Lower lobe of right lung (tissue), 2 donors: ENCODE measurements around the gene LMBRD1. TPM values are rescaled to one million over a fixed set of nuclear protein-coding genes. Genes with fewer than 3 reads are reported as not detected.
A peak's percentile ranks its signal among the peaks of the same experiment; 100 is the strongest.

ENCODE experiments used
- ATAC-seq, 2 donors: fragments of 200-7000 bp; cut with Tn5 transposase; one replicate each; pipeline ENCODE4 v1.9.1; 2020 to 2022; ENCODE audit warnings: mild to moderate bottlenecking in 2 of 2, moderate library complexity in 2 of 2
- DNase-seq: peaks from one replicate; pipeline ENCODE4 v3.0.0-alpha.2; 2020
- H3K27ac ChIP-seq: fragments of 200-600 bp; one replicate; pipeline ENCODE4 v1.8.0; 2022
- H3K27me3 ChIP-seq: fragments of 200-600 bp; one replicate; pipeline ENCODE4 v1.8.0; 2022; ENCODE audit warnings: low read depth
- H3K36me3 ChIP-seq: fragments of 200-600 bp; one replicate; pipeline ENCODE4 v1.8.0; 2022; ENCODE audit warnings: mild to moderate bottlenecking
- H3K4me1 ChIP-seq: fragments of 200-600 bp; one replicate; pipeline ENCODE4 v1.8.0; 2022
- H3K4me3 ChIP-seq: fragments of 200-600 bp; one replicate; pipeline ENCODE4 v1.8.0; 2022; ENCODE audit warnings: mild to moderate bottlenecking
- H3K9me3 ChIP-seq: fragments of 200-600 bp; one replicate; pipeline ENCODE4 v1.8.0; 2022
- intact Hi-C: fragments of 100-400 bp; cut with DNase I; formaldehyde crosslinking; loops from one replicate; pipeline ENCODE4 v1.11.0; 2022
- total RNA-seq: library from RNA; stranded (reverse); fragmentation: NEBNext Ultra II Directional; extraction: Animal tissue kit (Norgen Biotek cat#: 25700); gene quantifications from one replicate; pipeline ENCODE4 v1.2.1, GENCODE V29; 2021
- TF ChIP-seq, protein P1 (sequence below): fragments of 200-600 bp; IDR thresholded peaks from one replicate; pipeline ENCODE4 v1.8.0; 2022; ENCODE audit warnings: antibody characterized with exemption, mild to moderate bottlenecking
- donor health status: DM: no; HTN: yes; CAD: no; lungs with severe emphysema.

LMBRD1 gene
- total RNA-seq, 1 donor from 2014 or later, result 68.0 TPM

DNA sequence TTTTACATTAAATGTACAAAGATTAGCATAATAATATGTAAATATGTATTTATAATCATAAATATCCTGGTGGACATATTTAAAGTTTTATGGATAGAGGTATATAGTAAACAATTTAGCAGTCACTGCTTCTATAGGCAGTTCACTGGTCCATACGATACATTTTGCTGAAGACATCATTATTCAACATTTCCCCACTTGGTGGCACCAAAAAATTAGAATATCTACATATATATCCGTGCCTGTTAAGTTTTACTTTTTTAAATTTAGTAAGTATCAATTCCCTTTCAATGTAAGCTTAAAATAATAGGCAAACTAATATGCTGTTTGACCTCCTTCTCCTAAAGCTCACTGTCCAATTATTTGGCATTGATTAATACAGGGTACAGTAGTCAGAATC, 64.2 kb downstream of the LMBRD1 start:
- Histone ChIP-seq H3K27ac (no peak overlapping the region), H3K9me3 (no peaks in the 10 kb centered on the region), H3K4me1 (no peaks in the 10 kb centered on the region), H3K4me3 (no peak overlapping the region), H3K36me3 (peaks cover 16% of the 10 kb centered on the region), H3K27me3 (no peaks in the 10 kb centered on the region)
- ATAC-seq (no peak), DNase-seq (no peak)
- TF ChIP-seq, protein P1, sequence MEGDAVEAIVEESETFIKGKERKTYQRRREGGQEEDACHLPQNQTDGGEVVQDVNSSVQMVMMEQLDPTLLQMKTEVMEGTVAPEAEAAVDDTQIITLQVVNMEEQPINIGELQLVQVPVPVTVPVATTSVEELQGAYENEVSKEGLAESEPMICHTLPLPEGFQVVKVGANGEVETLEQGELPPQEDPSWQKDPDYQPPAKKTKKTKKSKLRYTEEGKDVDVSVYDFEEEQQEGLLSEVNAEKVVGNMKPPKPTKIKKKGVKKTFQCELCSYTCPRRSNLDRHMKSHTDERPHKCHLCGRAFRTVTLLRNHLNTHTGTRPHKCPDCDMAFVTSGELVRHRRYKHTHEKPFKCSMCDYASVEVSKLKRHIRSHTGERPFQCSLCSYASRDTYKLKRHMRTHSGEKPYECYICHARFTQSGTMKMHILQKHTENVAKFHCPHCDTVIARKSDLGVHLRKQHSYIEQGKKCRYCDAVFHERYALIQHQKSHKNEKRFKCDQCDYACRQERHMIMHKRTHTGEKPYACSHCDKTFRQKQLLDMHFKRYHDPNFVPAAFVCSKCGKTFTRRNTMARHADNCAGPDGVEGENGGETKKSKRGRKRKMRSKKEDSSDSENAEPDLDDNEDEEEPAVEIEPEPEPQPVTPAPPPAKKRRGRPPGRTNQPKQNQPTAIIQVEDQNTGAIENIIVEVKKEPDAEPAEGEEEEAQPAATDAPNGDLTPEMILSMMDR, result no peak
- intact Hi-C loops, result no loop called here

DNA sequence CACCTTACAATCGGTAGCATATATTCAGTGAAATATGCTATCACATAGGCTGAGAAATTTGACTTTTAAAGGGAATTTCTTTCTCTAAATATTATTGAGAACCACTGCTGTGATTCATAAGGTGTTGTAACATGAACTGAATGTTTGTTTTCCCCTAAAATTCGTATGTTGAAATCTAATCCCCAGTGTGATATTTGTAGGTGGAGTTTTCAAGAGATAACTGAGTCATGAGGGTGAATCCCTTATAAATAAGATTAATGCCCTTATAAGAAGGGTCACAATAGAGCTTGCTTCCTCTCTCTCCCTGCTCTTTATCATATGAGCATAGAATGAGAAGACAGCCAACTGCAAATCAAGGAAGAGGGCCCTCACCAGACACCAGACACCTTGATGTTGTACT, 64.8 kb downstream of the LMBRD1 start:
- no peak for ATAC-seq

DNA sequence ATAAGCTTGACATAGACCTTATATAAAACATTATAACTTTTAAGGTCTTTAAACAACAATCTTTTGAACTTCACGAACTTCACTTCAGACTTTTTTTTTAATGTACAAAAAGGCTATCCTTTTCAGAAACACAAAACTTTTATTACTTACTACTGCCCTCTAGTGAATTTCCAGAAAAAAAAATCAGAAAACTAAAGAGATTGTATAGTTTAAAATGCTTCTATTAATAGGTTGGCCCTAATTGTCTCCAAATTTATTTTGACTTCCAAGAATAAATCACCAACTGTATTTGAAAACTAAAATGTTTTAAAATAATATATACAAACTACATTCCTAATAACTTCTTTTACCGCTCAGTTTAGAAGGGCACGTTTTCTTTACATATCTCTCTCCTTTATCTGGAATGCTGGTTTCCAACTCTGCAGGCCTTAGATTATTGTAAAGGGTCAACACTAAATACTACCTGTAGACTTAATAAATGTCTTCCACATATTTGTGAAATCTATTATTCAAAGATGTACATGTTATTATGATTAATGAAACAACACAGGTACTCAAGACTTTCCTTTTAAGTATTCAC, 66.8 kb downstream of the LMBRD1 start:
- no peaks in the 10 kb centered on the region for H3K4me1 ChIP-seq
- no peak overlapping the region for H3K4me3 ChIP-seq
- peaks cover 3% of the 10 kb centered on the region for H3K9me3 ChIP-seq
- H3K36me3 ChIP-seq, result no peaks in the 10 kb centered on the region
- DNase-seq (no peak), ATAC-seq (no peak)
- TF ChIP-seq, protein P1, result peak; percentile 33
- no peaks in the 10 kb centered on the region for H3K27me3 ChIP-seq
- intact Hi-C loops, result no loop called here
- no peak overlapping the region for H3K27ac ChIP-seq

More for the DNA sequence above, 64.8 kb downstream of the LMBRD1 start:
- Histone ChIP-seq H3K27ac (no peak overlapping the region), H3K9me3 (no peaks in the 10 kb centered on the region), H3K36me3 (peaks cover 10% of the 10 kb centered on the region), H3K4me1 (no peaks in the 10 kb centered on the region), H3K4me3 (no peak overlapping the region), H3K27me3 (no peaks in the 10 kb centered on the region)
- TF ChIP-seq, protein P1, result no peak
- intact Hi-C loops, result no loop called here
- no peak for DNase-seq

DNA sequence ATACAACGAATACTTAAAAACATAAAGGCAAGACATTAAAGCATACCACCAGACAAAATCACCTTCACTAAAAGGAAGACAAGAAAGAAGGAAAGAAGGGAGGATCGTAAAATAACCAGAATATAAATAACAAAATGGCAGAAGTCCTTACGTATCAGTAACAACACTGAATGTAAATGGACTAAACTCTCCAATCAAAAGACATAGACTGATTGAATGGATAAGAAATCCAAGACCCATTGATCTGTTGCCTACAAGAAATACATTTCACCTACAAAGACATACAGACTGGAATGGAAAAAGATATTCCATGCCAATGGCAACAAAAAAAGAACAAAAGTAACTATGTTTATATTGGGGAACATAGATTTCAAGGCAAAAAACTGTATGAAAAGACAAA, 74.1 kb downstream of the LMBRD1 start:
- no peak for ATAC-seq
- Histone ChIP-seq H3K9me3 (peaks cover 10% of the 10 kb centered on the region), H3K36me3 (peaks cover 19% of the 10 kb centered on the region), H3K27me3 (no peaks in the 10 kb centered on the region), H3K27ac (no peak overlapping the region), H3K4me1 (no peaks in the 10 kb centered on the region), H3K4me3 (no peak overlapping the region)
- no peak for DNase-seq
- intact Hi-C loops, result no loop called here
- TF ChIP-seq, protein P1, result no peak

DNA sequence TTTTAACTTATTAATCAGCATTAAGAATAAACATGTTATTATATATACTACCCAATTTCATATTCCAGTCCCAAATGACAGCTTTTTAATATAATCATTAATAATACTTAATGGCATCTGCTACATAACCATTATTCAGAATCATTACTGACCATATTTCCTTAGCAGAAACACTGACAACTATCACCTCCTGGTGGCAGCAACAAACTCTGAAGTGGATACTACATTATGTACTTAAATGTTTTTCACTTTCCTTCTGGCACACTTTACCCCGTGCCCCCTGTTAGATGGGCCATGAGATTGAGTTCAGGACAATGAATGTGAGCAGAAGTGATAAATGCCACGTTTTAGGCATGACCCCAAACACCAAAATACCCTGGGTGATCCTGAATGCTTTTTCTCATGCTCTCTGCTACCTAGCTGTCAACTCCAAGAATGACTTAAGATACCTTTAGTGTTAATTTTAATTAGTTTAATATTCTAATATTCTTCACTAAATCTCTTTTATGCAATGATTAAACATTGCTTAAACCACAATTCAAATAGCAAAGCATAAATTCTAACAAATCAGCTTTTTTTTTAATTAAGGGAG, 77.1 kb downstream of the LMBRD1 start:
- Histone ChIP-seq H3K27ac (no peak overlapping the region), H3K36me3 (peaks cover 34% of the 10 kb centered on the region), H3K9me3 (peaks cover 7% of the 10 kb centered on the region), H3K27me3 (no peaks in the 10 kb centered on the region), H3K4me1 (no peaks in the 10 kb centered on the region), H3K4me3 (no peak overlapping the region)
- intact Hi-C loops, result no loop called here
- ATAC-seq (no peak), DNase-seq (no peak)
- TF ChIP-seq, protein P1, result no peak
